ENCODE results near the gene PERCC1.
"Not testable (repeated sequence)": the region's sequence is repeated elsewhere in the genome, so short reads cannot be mapped to it uniquely, and the experiment has no call there.

Gene PERCC1

DNA sequence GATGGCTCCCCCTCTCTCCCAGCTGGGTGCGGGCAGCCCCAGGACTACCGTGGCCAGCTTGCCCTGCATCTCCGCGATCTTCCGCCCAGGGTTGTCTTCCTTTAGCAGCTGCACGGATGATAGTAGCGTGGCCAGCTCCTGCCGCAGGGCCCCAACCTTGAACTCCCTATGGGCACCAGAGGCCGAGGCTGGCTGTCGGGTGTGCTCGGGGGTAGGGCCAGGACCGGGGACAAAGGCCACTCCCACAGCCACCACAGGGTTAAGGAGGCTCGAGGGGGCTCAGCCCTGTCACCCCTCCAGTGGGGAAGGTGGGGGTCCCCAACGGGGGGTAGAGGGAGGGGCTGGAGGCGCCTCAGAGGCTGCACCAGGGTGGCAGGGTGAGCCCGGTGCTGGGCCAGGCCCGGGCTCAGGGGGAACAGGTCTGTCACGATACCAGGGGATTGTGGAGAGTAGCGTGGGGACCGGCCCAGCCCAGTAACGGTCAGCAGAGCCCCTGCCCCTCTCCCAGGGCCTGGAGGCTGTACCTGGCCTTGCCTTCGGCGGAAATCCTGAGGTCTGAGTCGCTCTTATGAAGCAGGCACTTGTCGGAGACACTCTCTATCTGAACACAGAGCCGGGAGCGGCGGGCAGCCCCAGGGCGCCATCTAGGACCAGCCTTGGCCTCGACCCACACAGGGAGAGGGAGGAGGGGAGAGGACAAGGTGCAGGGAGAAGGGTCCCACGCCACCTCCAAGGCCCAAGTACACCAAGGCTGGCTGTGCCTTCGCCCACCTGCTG lies 5.2 kb downstream of the PERCC1 start:
- no peak for DNase-seq

DNA sequence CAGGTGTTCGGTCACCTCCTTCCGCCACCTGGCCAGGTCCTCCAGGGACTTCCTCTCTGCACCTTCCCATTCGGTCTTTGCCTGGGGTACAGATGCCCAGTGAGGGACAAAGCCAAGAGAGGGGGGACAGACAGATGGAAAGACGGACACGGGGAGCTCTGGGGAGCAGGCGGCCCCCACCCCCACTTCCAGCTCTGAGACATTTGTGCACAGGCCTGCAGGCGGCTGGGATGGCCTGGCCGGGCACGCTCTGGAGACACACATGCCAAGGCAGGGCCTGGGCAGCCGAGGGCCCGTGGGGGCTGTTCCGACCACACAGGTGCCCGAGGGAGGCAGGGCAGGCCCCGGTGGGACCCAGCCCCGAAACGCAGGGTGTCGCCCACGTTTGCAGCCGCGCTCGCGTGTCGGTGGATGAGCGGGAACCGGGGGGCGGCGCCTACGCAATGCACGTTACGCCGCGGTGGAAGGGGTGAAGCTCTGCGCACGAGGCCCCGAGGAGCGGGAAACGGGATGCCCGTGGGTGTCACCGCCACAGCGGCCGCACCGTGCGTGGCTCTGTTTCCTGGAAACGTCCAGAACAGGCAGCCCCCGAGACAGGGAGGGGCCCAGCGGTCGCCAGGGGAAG lies 6.0 kb downstream of the PERCC1 start:
- DNase-seq = no peak

DNA sequence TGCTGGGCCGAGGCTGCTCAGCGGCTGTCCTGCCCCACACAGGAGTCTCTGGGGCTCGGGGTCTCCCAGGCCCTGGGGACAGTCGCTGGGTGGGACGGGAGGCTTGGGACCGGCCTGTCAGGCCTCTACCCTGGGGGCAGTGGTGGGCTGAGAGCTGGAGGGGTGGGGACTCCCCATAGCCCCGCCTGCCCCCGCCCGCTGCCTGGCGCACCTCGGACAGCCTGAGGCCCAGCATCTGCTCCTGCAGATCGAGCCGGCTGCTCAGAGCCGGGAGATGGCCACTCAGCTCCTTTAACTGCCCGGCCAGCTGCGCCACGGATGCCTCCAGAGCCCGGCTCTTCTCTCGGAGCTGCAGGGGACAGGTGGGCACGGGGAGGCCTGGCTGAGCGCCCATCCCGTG lies 6.7 kb downstream of the PERCC1 start:
- DNase-seq = no peak

DNA sequence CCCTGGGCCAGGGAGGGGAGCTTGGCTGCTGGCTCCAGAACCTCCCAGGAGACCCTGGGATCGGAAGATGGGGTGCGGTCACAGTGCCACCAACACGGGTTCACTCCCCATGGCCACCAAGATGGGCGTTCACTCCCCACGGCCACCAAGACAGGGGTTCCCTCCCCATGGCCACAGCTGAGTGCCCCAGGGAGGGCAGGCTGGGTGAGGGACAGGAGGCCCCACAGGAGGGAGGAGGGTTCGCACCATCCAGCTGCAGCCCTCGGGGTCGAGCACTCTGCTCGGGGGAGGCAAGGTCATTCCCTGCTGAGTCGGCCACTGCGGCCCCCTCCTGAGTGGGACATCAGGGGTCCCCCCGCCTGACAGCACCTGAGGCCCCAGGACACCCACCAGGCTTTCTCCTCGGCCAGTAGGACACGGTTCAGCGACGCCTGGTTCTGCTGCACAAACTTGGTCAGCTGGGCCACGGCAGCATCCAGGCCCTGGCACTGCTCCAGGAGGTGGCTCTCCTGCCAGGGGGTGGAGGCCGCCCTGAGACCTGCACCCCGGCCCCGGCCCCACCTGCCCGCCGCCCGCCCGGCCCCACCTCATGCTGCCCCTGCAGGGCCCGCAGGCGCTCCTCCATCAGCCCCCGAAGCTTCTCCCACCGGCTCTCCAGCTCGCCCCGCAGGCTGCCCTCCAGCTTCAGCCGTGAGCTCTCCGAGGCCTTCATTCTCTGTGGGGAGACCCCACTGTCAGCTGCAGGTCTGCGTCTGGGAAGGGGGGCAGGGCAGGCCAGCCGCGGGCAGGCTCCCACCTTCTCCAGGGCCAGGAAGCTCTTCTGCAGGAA lies 7.6 kb downstream of the PERCC1 start:
- no peak for DNase-seq

DNA sequence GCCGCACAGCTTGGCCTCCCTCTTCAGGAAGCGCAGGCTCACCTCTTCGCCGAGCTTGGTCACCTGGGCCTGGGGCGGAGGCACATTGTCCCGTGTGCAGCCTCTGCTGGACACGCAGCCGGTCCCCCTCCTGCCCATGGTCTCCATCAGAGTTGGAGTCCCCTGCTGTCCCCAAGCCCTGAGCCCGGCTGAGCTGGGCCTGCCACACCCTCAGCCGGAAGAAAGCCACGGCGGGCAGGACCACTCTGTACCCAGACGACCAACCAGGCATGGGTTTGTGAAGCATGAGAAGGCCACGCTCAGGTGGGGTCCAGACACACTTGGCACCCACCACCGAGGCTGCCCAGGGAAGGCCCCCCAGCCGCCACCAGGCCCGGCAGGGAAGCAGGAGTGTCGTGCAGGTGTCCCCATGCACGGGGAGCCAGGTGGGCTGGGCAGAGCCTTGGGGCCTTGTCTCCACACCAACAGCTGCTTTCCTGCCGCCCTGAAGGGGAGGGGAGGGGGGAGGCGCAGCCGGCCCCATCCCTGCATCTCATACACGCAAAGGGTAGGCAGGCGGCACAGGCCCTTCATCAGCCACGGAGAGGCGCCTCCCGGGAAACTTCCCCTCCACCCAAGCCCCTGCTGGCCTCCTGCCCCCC lies 8.3 kb downstream of the PERCC1 start:
- DNase-seq = no peak

DNA sequence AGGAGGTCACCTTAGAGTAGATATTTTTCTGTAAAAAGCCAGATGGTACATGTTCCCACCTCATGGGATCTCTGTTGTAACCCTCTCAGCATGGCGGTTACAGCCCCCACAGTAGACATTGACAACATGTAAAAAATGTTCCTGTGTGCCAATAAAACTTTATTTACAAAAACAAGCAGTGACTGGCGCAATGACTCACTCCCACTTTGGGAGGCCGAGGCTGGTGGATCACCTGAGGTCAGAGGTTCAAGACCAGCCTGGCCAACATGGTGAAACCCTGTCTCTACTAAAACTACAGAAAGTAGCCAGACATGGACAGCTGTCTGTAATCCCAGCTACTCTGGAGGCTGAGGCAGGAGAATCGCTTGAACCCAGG lies 8.8 kb downstream of the PERCC1 start:
- not testable (repeated sequence) for DNase-seq

DNA sequence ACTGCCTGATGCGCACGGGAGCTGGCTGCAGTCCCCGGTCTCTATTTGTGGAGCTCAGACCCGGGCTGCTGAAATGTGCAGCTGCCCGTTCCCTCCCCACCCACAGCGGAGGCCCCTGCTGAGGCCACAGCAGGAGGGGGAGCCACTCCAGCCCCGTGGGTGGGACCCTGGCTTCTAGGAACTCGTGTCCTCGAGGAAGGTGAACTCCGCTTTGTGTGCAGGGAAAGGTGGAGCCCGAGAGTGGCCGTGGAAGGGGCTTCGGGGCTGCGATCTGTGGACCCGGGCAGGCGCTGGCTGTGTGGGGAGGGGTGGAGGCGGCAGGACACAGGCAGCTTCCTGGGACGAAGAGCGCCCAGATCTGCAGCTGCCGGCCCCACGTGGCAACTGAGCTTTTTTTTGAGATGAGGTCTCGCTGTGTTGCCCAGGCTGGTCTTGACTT lies 10.5 kb downstream of the PERCC1 start:
- DNase-seq = no peak

DNA sequence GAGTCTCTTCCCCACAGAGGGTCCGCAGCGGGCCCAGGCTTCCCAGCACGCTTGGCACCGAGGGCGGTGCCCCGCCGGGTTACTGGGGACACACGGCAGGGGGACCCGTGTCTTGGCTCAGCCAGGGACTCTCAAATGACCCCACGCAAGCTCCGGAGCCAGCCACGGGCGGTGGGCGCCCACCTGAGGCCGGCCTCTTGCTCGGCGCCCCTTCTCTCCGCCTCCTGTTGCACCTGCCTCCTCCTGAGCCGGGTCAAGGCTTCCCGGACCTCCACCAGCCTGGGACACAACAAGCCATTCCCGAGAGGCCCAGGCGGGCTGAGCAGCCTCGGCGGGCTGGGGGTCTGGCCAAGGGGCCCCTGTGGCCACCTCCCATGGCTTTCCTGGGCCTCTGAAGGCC lies 11.8 kb downstream of the PERCC1 start:
- DNase-seq = no peak

DNA sequence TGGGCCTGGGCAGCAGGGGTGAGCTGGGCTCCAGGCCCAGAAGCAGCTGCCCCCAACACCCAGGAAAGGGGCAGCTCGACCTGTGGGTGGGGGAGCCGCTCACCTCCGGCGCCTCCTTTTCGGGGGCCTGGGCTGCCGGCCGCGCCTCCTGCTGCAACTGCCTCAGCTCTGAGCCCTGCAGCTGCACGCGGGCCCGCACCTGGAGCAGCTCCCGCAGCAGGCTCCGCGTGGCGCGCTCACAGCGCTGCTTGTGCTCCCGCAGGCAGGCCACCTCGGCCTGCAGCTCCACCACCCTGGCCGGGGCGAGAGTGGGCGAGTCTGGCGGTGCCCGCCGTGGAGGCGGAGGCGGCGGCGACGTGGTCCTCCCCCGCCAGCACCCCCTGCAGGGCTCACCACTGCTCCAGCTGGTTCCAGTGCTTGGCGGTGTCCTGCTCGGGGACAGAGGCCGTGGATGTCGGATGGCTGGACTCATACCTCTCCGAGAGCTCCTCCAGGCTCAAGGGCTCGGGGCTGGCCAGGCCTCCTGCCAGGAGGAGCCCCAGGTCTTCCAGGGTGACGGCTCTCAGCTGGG lies 12.6 kb downstream of the PERCC1 start:
- no peak for DNase-seq

DNA sequence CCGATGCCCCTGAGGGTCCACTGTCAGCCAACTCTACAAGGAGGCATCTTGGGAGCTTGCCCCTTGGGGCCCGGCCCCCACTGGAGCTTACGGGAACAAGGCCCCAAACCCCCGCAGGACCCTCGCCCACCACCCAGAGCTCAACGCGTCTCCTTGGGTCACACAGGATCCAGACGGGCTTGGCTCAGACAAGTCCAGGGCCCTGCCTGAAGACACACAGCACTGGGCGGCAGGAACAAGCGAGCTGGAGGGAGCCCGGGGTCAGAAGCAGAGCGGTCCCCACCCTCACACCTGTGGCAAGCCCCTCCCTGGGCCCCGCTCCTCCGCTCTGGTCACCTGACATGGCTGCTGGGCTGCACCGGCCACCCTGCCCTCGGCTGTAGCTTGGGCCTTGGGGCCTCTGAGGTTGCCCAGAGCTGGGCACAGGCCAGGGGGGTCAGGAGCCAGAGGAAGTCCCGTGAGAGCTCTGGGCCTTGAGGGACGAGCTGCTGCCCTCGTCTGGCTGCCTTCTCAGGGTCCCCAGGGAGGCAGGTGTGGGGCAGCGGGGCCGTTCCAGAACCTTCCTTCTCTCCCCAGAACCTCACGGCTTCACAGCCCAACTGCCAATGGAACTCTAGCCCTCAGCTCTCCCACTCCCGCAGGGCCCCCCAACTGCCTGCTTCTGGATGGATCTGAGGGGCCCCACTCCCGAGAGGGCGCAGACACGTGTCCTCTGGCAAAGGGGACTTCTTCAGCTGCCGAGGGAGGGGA lies 13.3 kb downstream of the PERCC1 start, which contains the start of gene CCDC154:
CCDC154 (minus strand) TSS at position 577 of the 750 bp plus-strand sequence; CDS start at position 343, 234 bp downstream.
- DNase-seq = no peak

DNA sequence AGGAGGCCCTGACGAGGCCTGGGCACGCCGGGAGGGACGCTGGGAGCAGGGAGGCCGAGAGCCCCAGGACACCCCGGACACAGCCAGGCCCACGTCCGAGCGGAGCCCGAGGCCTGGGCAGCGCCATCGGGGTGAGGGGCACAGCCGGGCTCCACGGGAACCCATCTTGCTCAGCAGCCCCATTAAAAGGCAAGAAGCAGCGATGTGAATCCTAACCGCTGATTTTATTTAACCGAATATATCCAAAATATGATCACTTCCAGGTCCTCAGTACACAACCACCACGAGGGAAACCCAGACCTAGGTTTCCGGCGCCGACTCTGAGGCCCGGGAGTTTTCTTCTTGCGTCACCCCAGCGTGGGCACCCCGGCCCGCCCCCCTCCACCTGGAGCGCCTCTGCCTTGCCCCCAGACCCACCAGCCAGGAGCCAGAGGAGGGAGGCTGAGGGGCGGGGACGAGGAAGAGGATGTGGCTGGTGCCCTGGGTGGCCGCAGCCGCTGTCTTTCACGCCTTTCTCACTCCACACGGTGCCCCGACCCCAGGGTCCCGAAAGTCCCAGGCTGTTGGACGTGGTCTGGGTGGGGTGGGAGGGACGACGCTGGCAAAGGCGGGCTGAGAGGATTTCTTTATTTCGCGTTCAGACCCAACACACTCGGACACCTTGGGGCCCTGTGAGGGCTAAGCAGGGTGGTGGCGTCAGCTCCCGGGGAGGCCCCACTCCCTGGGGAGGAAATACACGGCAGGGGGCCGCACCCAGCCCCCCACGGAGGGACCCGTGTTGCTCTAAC lies 14.0 kb downstream of the PERCC1 start:
- no peak for DNase-seq

DNA sequence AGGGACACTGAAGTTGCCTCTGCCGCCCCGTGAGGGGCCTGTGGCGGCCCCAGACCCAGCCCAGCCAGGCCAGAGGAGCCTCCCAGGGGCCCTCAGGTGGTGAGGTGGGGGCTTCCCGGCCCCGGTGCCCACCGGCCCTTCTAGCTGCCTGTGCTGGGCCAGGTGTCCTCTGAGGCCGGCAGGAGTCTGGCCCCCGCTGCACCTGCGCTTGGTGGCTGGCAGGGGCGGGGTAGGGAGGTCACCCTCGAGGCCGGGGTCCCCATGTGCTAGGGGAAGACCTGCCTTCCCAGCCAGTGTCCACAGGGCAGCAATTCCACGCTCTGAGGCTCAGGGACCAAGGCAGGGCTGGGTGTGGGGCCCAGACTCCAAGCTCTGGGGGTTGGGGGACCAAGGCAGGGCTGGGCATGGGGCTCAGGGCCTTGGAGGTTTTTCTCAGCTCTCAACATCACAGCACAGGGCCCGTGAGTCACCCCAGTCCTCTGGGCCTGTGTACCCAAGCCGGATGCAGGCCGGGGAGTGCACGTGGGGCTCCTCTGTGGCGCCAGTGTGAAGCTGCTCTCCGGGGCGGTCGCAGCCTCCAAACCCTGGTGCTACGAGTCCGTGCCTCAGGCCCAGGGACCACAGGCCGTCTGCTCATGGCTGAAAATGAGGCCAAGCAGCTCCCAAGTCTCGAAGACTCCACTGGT lies 14.8 kb downstream of the PERCC1 start:
- no peak for DNase-seq

DNA sequence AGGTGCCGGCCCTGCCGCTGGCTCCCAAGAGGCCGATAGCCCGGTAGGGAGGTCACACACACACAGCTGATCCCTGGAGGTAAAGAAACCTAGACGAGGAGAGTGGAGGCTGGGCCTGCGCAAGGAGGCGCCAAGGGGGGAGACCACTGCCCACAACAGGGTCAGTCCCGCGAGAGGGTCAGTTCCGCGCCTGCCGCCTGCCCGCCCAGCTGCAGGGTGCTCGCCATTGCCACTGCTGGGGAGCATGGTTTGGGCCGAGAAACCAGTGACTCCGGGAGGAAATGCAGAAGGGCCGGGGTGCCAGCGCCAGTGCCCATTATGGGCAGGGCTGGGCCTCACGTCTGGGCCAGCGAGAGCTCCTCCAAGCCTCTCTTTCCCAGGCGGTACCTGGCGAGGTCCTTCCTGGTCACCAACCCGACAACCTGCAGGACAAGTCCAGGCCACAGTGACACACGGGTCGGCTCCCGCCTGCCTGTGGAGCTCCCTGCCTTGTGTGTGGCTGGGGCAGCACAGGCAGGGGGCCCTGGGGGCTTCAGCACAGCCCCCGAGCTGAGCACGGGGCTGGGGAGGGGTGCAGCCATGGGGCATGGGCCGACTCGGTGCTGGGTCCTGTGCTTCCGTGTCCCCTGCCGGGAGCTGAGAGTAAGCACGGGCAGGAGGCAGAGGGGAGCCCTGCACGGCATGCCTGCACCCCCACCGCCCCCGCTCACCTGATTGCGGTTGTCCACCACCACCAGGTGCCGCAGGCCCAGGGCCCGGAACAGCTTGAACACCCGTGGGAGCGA lies 15.6 kb downstream of the PERCC1 start:
- DNase-seq = no peak

DNA sequence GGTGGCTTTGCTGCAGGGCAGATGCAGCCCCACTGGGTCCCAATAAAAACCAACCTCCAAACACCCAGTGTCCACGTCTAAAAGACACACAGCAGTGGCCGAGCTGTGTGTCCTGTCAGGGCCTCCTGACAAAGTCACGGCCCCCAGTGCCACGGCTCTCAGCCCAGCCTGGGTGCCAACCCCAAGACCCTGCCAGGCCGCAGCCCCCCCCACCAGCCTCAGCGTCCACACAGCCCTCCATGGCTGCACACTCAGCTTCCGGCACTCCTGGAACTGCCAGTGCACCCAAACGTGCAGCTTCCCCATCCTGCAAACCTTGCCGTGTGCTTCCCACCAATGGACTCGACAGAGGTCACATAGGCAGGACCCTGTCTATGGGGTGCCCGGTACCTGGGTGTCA lies 17.1 kb downstream of the PERCC1 start:
- DNase-seq = no peak

DNA sequence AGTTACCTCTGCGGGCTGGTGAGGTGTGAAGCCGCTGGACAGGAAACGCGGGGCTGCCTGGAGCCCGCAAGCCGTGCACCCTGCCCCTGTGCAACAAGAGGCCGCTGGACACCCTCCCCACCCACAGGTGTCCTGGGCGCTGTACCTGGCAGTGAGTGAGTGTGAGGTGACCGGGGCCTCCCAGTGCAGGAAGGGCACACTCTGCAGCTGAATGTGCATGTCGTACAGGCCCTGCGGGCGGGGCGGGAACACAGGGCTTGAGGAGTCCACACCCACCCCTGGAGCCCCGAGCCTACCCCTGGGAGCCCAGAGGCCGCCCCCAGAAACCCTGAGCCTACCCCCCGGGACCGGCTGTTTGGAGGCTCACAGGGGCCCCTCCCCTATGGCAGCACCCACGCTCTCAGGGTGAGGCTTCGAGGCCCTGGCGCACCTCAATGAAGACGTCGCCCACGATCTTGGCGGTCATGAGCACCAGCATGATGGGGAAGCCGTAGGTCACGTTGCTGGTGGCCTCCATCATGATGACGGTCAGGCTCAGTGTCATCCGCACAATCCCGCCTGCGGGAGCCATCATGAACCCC lies 17.7 kb downstream of the PERCC1 start:
- DNase-seq = no peak

DNA sequence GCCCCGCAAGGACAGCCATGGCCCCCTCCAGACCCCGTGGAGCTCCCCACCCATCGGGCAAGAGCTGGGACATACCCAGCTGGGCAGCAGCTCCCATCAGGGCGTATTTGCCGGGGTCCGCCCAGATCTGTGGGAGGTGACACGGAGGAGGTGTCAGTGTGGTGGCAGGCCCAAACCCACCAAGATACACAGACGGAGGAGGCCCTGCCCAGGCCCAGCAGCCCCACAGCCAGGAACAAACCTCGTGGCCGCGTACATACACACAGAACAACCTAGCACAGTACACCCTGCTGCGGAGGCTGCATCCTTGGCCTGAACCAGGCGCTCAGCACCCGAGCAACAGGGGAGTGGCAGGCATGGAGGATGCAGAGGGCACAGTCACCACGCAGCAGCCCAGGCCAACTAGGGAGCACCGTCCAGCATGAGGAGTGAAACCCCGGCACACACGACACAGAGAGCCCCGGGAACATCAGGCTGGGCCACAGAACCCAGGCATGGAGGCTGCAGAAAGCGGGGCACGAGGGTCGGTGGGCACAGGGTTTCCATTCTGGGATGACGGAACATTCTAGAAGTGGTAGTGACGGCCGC lies 18.4 kb downstream of the PERCC1 start:
- DNase-seq = no peak

DNA sequence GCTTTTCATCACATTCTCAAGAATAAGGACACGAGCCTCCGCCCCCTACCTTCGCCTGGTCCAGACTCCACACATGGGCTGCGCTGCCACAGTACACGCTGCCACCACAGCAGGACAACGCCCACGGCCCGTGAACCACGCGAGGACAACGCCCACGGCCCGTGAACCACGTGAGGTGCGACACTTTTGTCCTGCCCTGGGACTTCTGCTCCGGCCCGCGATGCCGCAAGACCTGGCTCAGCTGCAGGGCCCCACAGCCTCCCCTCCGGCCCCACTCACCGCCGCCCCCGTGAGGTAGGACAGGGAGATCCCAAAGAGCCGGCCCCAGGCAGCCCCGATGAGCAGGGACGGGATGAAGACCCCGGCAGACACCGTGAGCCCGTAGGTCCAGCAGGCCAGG lies 19.3 kb downstream of the PERCC1 start:
- DNase-seq = no peak

DNA sequence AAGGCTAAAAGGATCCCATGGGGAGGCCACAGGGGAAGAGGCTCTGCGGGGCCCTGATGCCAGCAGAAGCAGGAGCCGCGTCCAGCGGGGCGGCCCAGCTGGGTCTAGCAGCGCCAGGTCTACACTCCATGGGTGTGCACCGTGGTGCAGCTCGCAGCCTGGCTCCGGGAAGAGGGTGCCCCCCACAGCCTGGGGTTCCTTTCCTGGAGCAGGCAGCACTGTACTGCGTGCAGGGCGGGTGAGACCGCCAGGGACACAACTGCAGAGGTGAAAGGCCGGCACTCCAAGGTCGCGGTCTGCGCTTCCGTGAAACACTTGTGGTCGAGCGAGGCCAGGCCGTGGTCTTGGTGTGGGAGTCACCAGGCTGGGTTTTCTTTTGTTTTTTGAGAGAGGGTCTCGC lies 20.0 kb downstream of the PERCC1 start:
- DNase-seq = no peak
